Midbrain (tissue), 1 donor: ENCODE results near the gene SYNE3.

Source experiments
- DNase-seq: peaks from one replicate; lab custom pipeline; 2025; lab: John Stamatoyannopoulos, UW

SYNE3 gene

GRCh38 chr14:95474941-95475340, 41.5 kb downstream of the SYNE3 start:
- no peak for DNase-seq

GRCh38 chr14:95474486-95474885, 42.0 kb downstream of the SYNE3 start:
- DNase-seq: no peak

- DNase-seq: no peak
Observed at GRCh38 chr14:95472819-95473251, 43.6 kb downstream of the SYNE3 start.

- no peak for DNase-seq
Observed at GRCh38 chr14:95471476-95471875, 45.0 kb downstream of the SYNE3 start.

GRCh38 chr14:95471016-95471415, 45.4 kb downstream of the SYNE3 start:
- no peak for DNase-seq

GRCh38 chr14:95469134-95469481, 47.3 kb downstream of the SYNE3 start:
- DNase-seq: no peak

GRCh38 chr14:95468448-95469133, 47.9 kb downstream of the SYNE3 start:
- no peak for DNase-seq

GRCh38 chr14:95467657-95468056, 48.8 kb downstream of the SYNE3 start:
- DNase-seq: no peak

GRCh38 chr14:95467232-95467631, 49.2 kb downstream of the SYNE3 start:
- DNase-seq: no peak
